ENCODE measurements around the gene TCP11L1. TPM values are rescaled to one million over a fixed set of nuclear protein-coding genes. Genes with fewer than 3 reads are reported as not detected.
A peak's percentile ranks its signal among the peaks of the same experiment; 100 is the strongest.
"Not testable (repeated sequence)": the region's sequence is repeated elsewhere in the genome, so short reads cannot be mapped to it uniquely, and the experiment has no call there.

The TCP11L1 gene
- total RNA-seq, 2 experiments from 2014 or later, result 17.2 to 21.0 TPM

GRCh38 chr11:33035011-33035410 lies 4.4 kb upstream of the TCP11L1 start:
- ATAC-seq, result no peak
- H3K27me3 Mint-ChIP-seq (ENCODE audit: low read depth), result peaks cover 8% of the 10 kb centered on the region
- no peak overlapping the region for H3K4me3 Mint-ChIP-seq
- H3K36me3 Mint-ChIP-seq (ENCODE audit: low read depth), result no peaks in the 10 kb centered on the region
- POLR2A ChIA-PET, result no interaction called here
- no peak for DNase-seq
- H3K27ac Mint-ChIP-seq, result no peak overlapping the region
- H3K4me1 Mint-ChIP-seq (ENCODE audit: low read depth), result peaks cover 7% of the 10 kb centered on the region
- no peaks in the 10 kb centered on the region for H3K9me3 Mint-ChIP-seq (ENCODE audit: insufficient read depth)
- CTCF ChIA-PET, result interaction anchor here (1.6 kb wide), 1 partner anchor 9 kb away, joined by 4 read pairs; no protein-coding TSS in a partner anchor

- ATAC-seq, result peak; percentile 17
- ChIA-PET CTCF (interaction anchor here (0.7 to 1.8 kb wide), 5 partner anchors 15 to 72 kb away, joined by 3 to 6 read pairs (median 4); no protein-coding TSS in a partner anchor), POLR2A (interaction anchor here (0.6 to 2.9 kb wide), 10 partner anchors 17 to 1398 kb away, joined by 3 to 14 read pairs (median 5); partner anchors contain the start of genes CD59, CSTF3 and DEPDC7)
- Mint-ChIP-seq H3K27ac (peak overlapping the region; percentile 97), H3K4me1 (ENCODE audit: low read depth) (peaks cover 28% of the 10 kb centered on the region), H3K36me3 (ENCODE audit: low read depth) (peaks cover 16% of the 10 kb centered on the region), H3K27me3 (ENCODE audit: low read depth) (peaks cover 3% of the 10 kb centered on the region), H3K9me3 (ENCODE audit: insufficient read depth) (no peaks in the 10 kb centered on the region), H3K4me3 (peak overlapping the region; percentile 90)
- DNase-seq, result peak; percentile 54
Observed at GRCh38 chr11:33040033-33040861, 875 bp downstream of the TCP11L1 start.

GRCh38 chr11:33040862-33041453 lies 1.6 kb downstream of the TCP11L1 start:
- DNase-seq (no peak), ATAC-seq (no peak)
- Mint-ChIP-seq H3K9me3 (ENCODE audit: insufficient read depth) (no peaks in the 10 kb centered on the region), H3K4me1 (ENCODE audit: low read depth) (peaks cover 28% of the 10 kb centered on the region), H3K27ac (peak overlapping the region; percentile 97), H3K36me3 (ENCODE audit: low read depth) (peaks cover 21% of the 10 kb centered on the region), H3K4me3 (peak overlapping the region; percentile 90), H3K27me3 (ENCODE audit: low read depth) (peaks cover 3% of the 10 kb centered on the region)
- ChIA-PET POLR2A (interaction anchor here (0.6 to 2.9 kb wide), 6 partner anchors 11 to 695 kb away, joined by 3 to 14 read pairs (median 8); partner anchors contain the start of genes CD59, CSTF3 and DEPDC7), CTCF (no interaction called here)

- Mint-ChIP-seq H3K9me3 (ENCODE audit: insufficient read depth) (no peaks in the 10 kb centered on the region), H3K36me3 (ENCODE audit: low read depth) (peaks cover 35% of the 10 kb centered on the region), H3K4me1 (ENCODE audit: low read depth) (peaks cover 27% of the 10 kb centered on the region), H3K27ac (no peak overlapping the region), H3K4me3 (no peak overlapping the region), H3K27me3 (ENCODE audit: low read depth) (no peaks in the 10 kb centered on the region)
- DNase-seq (no peak), ATAC-seq (no peak)
- ChIA-PET CTCF (interaction anchor here (0.8 to 1.4 kb wide), 3 partner anchors 9 to 86 kb away, joined by 3 to 5 read pairs (median 4); no protein-coding TSS in a partner anchor), POLR2A (no interaction called here)
Observed at GRCh38 chr11:33043221-33043830, 4.0 kb downstream of the TCP11L1 start.

GRCh38 chr11:33044285-33044756 lies 4.9 kb downstream of the TCP11L1 start:
- H3K27ac Mint-ChIP-seq, result no peak overlapping the region
- H3K27me3 Mint-ChIP-seq (ENCODE audit: low read depth), result no peaks in the 10 kb centered on the region
- ChIA-PET POLR2A (no interaction called here), CTCF (interaction anchor here (1.4 to 1.6 kb wide), 2 partner anchors 10 to 12 kb away, joined by 4 read pairs; no protein-coding TSS in a partner anchor)
- H3K4me3 Mint-ChIP-seq, result no peak overlapping the region
- ATAC-seq (no peak), DNase-seq (no peak)
- peaks cover 41% of the 10 kb centered on the region for H3K36me3 Mint-ChIP-seq (ENCODE audit: low read depth)
- H3K9me3 Mint-ChIP-seq (ENCODE audit: insufficient read depth), result no peaks in the 10 kb centered on the region
- peaks cover 21% of the 10 kb centered on the region for H3K4me1 Mint-ChIP-seq (ENCODE audit: low read depth)

GRCh38 chr11:33045551-33046255 lies 6.3 kb downstream of the TCP11L1 start:
- DNase-seq, result no peak
- H3K36me3 Mint-ChIP-seq (ENCODE audit: low read depth), result peaks cover 42% of the 10 kb centered on the region
- no peak overlapping the region for H3K4me3 Mint-ChIP-seq
- H3K4me1 Mint-ChIP-seq (ENCODE audit: low read depth), result peaks cover 15% of the 10 kb centered on the region
- ChIA-PET CTCF (interaction anchor here (1.6 kb wide), 1 partner anchor 11 kb away, joined by 4 read pairs; no protein-coding TSS in a partner anchor), POLR2A (no interaction called here)
- no peak for ATAC-seq
- no peak overlapping the region for H3K27ac Mint-ChIP-seq
- H3K27me3 Mint-ChIP-seq (ENCODE audit: low read depth), result no peaks in the 10 kb centered on the region
- no peaks in the 10 kb centered on the region for H3K9me3 Mint-ChIP-seq (ENCODE audit: insufficient read depth)

GRCh38 chr11:33048701-33049100 lies 9.3 kb downstream of the TCP11L1 start:
- H3K4me3 Mint-ChIP-seq; ATAC-seq; H3K27ac Mint-ChIP-seq; H3K27me3 Mint-ChIP-seq (ENCODE audit: low read depth); H3K9me3 Mint-ChIP-seq (ENCODE audit: insufficient read depth); H3K4me1 Mint-ChIP-seq (ENCODE audit: low read depth); DNase-seq; POLR2A ChIA-PET; CTCF ChIA-PET: not testable (repeated sequence)
- H3K36me3 Mint-ChIP-seq (ENCODE audit: low read depth), result peaks cover 42% of the 10 kb centered on the region

GRCh38 chr11:33049565-33050408 lies 10.4 kb downstream of the TCP11L1 start:
- DNase-seq; CTCF ChIA-PET; H3K27me3 Mint-ChIP-seq (ENCODE audit: low read depth); H3K4me3 Mint-ChIP-seq; POLR2A ChIA-PET; H3K4me1 Mint-ChIP-seq (ENCODE audit: low read depth); H3K27ac Mint-ChIP-seq; H3K9me3 Mint-ChIP-seq (ENCODE audit: insufficient read depth); ATAC-seq: not testable (repeated sequence)
- H3K36me3 Mint-ChIP-seq (ENCODE audit: low read depth), result peaks cover 34% of the 10 kb centered on the region

GRCh38 chr11:33052231-33052630 lies 12.9 kb downstream of the TCP11L1 start:
- CTCF ChIA-PET, result interaction anchor here (0.7 to 1.8 kb wide), 2 partner anchors 11 to 13 kb away, joined by 3 to 4 read pairs; no protein-coding TSS in a partner anchor
- H3K27ac Mint-ChIP-seq, result no peak overlapping the region

GRCh38 chr11:33055375-33055774 lies 16.0 kb downstream of the TCP11L1 start:
- Mint-ChIP-seq H3K4me3 (no peak overlapping the region), H3K36me3 (ENCODE audit: low read depth) (peaks cover 27% of the 10 kb centered on the region), H3K27ac (no peak overlapping the region), H3K27me3 (ENCODE audit: low read depth) (no peaks in the 10 kb centered on the region), H3K9me3 (ENCODE audit: insufficient read depth) (no peaks in the 10 kb centered on the region), H3K4me1 (ENCODE audit: low read depth) (peaks cover 3% of the 10 kb centered on the region)
- ChIA-PET CTCF (interaction anchor here (1.2 to 1.9 kb wide), 2 partner anchors 8 to 10 kb away, joined by 4 to 9 read pairs; no protein-coding TSS in a partner anchor), POLR2A (no interaction called here)
- peak; percentile 15 for DNase-seq
- no peak for ATAC-seq

More at GRCh38 chr11:33052231-33052630, 12.9 kb downstream of the TCP11L1 start:
- Mint-ChIP-seq H3K4me1 (ENCODE audit: low read depth) (no peaks in the 10 kb centered on the region), H3K9me3 (ENCODE audit: insufficient read depth) (no peaks in the 10 kb centered on the region), H3K36me3 (ENCODE audit: low read depth) (peaks cover 28% of the 10 kb centered on the region), H3K4me3 (no peak overlapping the region), H3K27me3 (ENCODE audit: low read depth) (no peaks in the 10 kb centered on the region)
- ATAC-seq (no peak), DNase-seq (no peak)
- POLR2A ChIA-PET, result interaction anchor here (0.6 kb wide), 2 partner anchors 11 to 897 kb away, joined by 3 read pairs; no protein-coding TSS in a partner anchor
